ENCODE measurements around the gene ARID1B.

GRCh38 chr6:156841508-156841907, 64.3 kb downstream of the ARID1B start:
- TF ChIP-seq CTCF (IDR thresholded peaks at IDR 0.05) (no peak), POLR2A (IDR thresholded peaks at IDR 0.05) (no peak)
